Hematopoietic multipotent progenitor cell treated with erythropoietin and hydrocortisone succinate and interleukin-3 and kit ligand, for 4 days (in vitro differentiated cells): ENCODE results near the gene PTGER3.

Experiments used
- DNase-seq: peaks from one replicate; pipeline ENCODE4 v3.0.0-alpha.2; 2015

PTGER3 gene

GRCh38 chr1:71049951-71050598, 2.5 kb upstream of the PTGER3 start:
- peak; percentile 87 for DNase-seq

DNA sequence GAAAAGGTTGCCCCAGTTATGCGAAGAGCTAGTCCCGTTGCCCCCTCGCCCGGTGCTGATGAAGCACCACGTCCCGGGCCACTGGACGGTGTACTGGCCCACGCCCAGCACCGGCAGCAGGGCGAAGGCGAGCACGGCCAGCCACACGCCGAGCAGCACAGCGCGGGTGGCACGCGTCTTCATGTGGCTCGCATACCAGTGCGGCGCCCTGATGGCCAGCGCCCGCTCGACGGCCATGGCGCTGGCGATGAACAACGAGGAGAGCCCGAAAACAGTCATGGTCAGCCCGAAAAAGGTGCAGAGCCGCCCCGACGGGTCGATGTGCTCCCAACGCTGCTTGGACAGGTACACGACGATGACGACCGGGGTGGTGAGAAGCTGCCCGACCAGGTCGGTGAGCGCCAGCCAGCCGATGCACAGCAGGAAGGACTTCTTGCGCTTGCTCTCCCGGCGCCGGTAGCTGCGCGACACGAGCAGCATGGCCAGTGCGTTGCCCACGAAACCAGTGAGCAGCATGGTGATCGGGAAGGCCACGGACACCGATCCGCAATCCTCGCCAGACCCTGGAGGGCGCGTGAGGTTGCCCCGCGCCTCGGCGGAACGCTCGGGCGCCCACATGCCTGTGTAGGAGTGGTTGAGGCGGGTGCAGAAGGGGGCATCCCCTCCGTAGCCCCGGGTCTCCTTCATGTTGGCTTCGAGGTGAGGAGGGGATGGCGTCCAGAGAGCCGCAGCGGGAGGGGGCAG, 553 bp downstream of the PTGER3 start:
- DNase-seq = peak; percentile 63

GRCh38 chr1:71045463-71046028, 2.1 kb downstream of the PTGER3 start:
- no peak for DNase-seq

- DNase-seq = peak; percentile 31
Measured at GRCh38 chr1:71044833-71045232, 2.8 kb downstream of the PTGER3 start.

- DNase-seq = peak; percentile 36
Measured at GRCh38 chr1:71043065-71043464, 4.6 kb downstream of the PTGER3 start.

DNA sequence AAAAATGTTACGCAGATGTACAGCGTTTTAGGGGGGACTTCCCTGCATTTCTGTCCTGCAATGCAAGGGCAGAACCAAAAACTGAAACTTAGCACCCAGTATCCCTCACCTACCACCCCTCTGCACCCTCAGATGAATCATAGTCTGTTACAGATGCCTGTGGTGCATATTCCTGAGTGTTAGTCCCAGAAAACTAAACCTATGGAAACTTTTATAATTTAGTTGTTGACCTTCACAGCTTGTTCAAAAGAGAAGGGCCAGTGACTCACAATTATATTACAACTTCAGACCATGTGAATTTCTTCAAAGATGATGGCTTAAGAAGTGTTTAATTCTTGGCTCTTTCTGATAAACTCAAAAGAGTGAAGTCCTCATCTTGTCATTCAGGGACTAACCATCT, 5.8 kb downstream of the PTGER3 start:
- no peak for DNase-seq

- no peak for DNase-seq
Measured at GRCh38 chr1:71039661-71040262, 7.9 kb downstream of the PTGER3 start.

DNA sequence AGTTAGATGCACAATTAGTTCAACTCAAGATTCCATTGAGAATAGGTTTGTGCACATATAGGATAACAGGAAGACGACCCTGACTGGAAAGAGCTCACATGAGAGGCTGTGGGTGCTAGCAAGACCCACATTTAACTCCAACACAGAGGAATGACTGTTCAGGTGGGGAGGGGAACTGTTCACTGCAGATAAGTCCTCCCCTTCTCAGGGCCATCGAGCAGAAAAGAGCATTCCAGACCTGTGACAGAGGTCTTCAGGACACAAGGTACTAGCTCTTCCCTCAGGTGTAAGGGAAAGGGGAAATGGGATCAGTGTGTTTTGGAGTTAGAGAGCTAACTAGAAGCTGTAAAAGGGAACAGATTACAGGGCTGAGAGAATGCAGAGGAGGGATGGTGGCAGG, 8.7 kb downstream of the PTGER3 start:
- DNase-seq = no peak

DNA sequence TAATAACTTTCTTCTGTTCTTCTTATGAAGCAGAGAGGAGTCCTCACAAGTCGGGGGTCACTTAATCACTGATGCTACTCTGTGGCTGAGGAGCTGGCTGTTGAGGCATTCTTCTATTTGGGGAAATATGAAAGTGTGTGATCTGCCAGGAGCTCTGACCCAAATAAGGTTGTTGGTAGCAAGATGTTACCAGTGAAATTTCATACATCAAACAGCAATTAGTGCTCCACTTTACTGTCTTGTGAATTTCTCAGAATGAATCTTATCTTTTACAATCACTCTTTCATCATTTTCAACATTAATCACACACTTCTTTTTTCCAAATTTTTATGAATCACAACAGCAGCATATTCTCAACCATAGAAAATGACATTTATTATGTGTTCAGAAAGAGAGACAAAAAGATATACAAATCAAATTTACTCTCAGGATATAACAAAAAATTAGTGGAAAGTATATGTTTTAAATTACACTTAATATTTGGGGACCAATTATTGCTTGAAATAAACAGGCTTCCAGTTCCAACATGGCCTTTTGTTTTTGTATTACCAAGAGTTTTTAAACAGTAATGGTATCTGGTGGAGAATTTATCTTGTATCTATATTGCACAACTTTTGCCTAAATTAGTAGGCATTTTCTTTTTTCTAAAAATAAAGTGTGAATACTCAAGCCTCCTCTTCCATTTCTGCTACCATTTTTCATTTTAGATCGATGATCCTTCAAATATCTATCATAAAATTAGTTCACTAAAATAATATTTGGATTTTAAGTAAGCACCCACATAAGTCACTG, 9.6 kb downstream of the PTGER3 start:
- no peak for DNase-seq

- no peak for DNase-seq
Measured at GRCh38 chr1:71037066-71037465, 10.6 kb downstream of the PTGER3 start.

DNA sequence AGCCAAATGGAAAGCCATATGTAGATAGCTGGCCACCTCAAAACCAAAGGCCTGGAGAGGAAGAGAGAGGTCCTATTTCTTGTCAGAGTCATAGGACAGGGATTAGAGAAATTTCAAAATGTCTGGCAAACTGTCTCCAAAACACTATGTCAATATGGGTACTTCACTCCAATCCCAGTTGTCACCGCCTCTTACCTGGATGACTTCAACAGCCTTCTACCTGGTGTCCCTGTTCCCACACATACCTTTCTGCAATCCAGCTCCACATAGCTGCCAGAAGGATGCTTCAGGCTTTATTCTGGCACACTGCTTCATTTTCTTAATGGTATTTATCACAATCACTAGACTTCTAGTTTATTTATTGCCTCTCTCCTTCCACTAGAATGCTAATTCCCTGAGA, 14.5 kb downstream of the PTGER3 start:
- no peak for DNase-seq

GRCh38 chr1:71031426-71031825, 16.2 kb downstream of the PTGER3 start:
- DNase-seq = no peak

DNA sequence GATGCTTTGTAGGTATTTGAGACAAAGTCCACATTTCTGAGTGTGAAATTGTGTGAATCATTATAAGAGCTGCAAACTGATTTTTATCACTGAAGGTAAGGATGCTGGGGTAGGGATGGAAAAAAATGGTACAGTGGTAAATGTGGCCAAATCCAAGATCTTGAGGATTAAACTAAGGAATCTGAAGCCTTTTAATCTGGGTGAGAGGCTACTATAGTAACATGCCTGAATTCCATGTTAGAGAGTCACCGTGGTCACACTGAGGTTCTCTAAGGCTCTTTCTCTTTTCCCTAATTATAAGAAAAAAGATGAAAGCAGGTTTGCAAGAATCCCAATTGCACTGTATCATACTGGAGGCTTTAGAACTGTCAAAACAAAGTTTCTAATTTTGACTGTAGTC, 17.6 kb downstream of the PTGER3 start:
- no peak for DNase-seq

- no peak for DNase-seq
Measured at GRCh38 chr1:71028981-71029380, 18.6 kb downstream of the PTGER3 start.

DNA sequence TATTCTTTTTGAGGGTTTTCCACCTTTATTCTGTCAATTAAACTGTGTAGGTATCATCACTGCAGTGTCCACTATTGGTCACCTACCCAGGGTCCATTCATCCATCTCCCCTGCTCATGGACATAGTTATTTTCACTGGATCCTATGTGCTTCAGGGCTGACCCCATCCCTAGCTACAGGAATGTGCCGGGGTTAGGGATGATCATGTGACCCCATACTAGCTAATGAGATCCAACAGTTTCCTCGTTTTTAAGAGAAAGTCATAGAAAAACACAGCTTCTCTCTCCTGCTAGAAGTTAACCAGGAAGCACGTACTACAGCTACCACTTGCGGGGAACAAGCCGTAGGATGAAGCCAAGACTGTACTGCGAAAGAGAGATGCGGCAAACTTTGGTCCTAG, 19.6 kb downstream of the PTGER3 start:
- no peak for DNase-seq

- no peak for DNase-seq
Measured at GRCh38 chr1:71026093-71026492, 21.5 kb downstream of the PTGER3 start.

DNA sequence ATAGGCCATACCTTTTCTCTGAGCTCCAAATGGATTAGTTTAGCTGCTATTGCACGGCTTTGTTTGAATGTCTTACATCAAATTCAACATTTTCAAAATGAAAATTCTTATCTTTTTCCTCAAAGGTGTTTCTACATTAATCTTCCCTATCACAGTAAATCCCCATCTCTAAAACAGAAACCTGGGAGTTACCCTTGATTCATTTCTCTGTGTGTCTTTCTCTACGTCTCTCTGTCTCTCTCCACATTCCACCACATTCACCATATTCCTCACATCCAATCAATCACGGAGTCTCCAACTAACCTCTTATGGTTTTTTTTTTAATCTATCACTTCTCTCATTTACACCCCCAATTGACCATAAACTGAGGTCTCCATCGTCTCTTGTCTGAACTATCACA, 24.1 kb downstream of the PTGER3 start:
- no peak for DNase-seq

- no peak for DNase-seq
Measured at GRCh38 chr1:71019233-71019969, 28.2 kb downstream of the PTGER3 start.

DNA sequence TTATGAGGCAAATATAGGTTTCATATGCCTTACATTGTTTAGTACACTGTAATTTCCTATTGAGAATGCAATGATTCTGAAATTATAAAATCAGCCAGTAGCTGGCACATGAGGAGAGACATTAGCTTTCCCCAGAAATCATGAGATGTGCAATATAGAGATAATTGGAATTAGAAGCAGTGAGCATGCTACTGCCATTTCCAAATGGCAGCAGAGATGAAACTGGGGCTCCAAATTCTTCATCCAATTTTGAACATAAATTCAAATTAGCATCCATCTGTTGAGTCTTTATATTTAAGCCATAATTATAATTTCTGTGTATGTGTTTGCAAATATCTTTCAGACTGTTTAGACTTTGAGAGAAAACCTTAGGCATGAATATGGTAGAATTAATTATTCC, 28.8 kb downstream of the PTGER3 start:
- DNase-seq = no peak

DNA sequence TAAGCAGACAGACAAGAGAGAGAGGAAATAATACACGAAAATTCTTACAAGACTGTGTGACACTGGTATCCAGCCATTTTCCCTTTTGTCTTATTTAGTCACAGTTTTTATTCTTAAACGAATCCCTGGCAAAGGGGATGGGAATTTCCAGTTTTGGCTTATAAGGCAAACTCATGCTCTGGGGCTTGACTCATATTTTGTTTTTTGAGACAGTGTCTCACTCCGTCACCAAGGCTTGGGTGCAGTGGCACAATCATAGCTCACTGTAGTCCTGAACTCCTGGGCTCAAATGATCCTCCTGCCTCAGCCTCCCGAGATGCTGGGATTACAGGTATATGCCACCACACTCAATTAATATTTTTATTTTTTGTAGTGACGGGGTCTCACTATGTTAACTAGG, 31.9 kb downstream of the PTGER3 start:
- no peak for DNase-seq

DNA sequence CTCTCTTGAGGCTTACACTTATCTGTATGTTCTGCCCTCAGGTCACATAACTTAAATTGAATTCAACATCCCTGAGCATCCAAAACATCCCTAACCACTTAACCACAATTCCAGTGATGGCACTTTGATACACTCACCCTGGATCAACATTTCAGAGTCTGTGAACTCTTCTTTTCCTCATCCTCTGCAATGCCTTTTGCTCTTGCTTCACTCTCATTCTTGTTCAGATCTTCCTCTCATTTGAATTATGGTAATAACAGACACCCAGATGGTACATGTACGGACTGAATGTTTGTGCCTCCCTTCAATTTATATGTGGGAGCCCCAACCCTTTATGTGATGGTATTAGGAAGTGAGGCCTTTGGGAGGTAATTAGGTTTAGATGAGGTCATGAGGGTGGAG, 33.4 kb downstream of the PTGER3 start:
- peak; percentile 30 for DNase-seq

DNA sequence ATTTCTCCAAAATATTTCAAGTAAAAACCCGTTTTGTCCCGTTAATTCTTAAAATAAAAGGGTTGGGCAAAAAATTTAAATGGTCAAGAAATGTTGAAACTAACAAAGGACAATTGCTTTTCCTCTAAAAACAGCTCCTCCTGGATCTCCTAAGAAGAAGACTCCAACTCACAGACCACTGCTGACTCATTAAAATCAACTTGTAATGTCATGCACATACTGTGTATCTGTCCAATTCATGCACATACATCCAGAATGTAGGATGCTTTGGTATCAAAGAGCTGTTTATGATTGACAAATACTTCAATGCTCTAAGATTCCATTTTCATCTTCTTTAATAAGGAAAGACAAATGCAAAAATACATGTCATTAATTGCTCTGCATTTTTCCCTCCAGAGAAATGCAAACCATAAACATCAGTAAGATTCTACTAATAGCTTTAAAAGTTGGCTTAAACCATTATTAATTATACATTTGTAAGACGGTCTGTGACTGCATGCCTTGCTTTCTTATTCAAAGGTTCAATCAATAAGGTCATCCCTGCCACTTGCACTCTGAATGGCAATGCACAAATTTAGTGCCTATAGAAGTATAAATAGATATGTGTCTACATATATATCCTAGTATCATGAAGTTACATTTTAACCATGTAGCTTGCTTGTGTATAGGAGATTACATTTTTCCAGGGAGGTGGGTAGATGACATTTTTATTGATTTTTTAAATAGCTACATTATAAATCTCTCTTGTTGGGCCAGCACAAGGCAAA, 44.7 kb downstream of the PTGER3 start:
- DNase-seq = no peak
